Measurements from ENCODE around the gene PROCA1.

Gene PROCA1, protein sequence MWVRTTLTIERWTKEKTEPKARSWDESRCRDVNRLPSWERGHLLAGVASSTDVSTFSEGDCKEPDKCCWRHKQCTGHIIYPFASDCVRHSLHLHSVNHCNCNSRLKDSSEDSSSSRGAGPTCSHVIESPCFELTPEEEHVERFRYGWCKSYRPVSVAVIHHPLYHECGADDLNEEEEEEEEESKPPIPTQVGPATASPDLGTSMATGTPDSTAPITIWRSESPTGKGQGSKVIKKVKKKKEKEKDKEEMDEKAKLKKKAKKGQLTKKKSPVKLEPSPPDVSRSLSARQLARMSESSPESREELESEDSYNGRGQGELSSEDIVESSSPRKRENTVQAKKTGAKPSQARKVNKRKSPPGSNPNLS

DNA sequence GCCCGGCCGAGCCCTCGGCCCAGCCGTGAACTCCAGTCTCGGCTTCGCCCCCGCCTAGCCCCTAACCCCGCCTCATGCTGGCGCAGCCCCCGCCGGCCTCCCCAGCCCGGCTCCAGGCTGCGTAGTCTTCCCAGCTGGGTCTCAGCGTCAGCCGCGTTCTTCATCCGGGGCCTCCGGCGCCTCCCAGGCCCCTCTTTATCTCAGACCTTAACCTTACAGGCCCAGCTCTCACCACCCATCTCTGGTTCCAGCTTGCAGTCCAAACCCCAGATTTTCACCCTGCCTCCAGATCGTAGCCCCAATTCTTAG lies at the start of gene PROCA1:
Gene PROCA1 (minus strand): TSS at position 166 of the 309 bp plus-strand sequence. CDS start 228 bp downstream, outside the sequence.
- DNase-seq (ENCODE audit: low spot score): no peak

DNA sequence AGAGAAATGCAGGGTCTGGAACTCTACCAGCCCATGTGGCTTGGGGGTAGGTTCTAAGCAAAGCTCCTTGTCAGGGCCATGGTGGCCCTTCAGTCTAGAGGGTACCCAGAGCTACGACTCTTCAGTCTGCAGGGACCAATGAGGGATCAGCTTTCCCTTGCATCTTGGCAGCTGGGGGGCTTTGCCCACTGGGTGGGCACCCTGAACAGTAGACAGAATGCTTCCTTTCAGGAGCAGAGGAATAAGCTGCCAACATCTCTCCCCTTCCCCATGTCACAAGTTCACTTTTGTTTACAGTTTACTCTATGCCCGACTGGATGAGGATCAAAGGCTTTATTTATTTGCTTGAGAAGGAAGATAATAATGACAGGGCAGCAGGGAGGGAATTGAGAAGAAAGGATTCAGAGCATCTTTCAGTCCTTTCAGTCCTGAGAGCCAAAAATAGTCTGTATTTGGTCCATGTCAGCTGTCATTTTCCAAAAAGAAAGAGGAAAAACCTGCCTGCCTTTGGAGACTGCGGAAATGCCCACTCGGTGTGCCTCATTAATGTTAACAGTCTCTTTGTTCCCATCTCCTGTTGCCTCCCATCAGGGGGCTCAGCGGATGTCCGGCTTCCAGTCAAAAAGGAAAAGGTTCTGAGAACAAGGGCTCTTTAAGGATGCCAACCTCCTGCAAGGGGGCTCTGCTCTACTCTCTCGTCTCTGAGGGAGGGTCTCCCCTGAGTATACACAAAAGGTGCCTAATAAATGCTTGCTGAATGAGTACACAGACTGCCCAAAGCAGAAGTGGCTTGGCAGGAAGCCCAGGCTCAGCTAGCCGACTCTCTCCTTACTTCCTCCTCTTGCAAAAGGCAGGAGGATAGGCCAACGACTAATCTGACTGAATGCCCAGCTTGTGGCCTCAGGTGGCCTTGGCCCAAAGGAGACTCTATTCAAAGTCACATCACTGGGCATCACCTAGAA lies 49.2 kb upstream of the PROCA1 start:
- no peak for DNase-seq (ENCODE audit: low spot score)

- no peak for DNase-seq (ENCODE audit: low spot score)
Measured at GRCh38 chr17:28759256-28759865, 47.7 kb upstream of the PROCA1 start.

GRCh38 chr17:28758411-28759121 lies 46.9 kb upstream of the PROCA1 start:
- DNase-seq (ENCODE audit: low spot score): no peak

DNA sequence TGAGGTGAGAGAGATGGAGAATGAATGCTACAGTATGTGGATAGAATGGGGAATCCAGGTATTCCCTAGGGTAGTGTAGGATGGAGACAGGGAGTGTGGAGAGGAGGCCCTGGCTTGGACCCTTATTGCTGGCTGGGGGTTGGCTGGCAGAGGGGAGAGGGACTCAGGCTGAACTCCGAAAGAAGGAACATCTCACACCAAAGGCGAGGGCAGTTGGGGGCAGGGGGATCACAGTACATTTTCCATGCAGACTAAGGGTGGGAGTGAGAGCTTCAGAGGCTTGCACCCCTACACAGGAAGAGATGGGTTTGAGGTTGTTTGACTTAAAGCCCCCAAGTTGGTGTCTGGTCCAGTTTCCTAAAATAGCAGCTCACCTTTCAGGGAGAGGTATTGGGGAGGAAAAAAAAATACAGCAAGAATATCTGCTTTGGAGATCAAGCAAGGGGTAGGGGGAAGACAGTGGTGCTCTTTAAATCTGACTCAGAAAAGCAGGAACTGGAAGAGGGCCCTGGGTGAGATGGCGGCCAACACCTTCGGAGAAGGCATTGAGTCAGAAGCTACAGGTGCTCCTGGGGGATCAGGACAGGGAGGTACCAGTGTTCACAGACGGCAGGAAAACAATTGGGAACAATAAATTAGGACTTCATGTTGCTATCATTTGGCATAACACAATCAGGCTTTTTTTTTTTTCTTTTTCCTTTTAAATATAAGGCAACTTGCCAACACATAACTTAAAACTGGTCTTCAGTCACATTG lies 44.5 kb upstream of the PROCA1 start:
- no peak for DNase-seq (ENCODE audit: low spot score)

- DNase-seq (ENCODE audit: low spot score): no peak
Measured at GRCh38 chr17:28755486-28755885, 43.8 kb upstream of the PROCA1 start.

DNA sequence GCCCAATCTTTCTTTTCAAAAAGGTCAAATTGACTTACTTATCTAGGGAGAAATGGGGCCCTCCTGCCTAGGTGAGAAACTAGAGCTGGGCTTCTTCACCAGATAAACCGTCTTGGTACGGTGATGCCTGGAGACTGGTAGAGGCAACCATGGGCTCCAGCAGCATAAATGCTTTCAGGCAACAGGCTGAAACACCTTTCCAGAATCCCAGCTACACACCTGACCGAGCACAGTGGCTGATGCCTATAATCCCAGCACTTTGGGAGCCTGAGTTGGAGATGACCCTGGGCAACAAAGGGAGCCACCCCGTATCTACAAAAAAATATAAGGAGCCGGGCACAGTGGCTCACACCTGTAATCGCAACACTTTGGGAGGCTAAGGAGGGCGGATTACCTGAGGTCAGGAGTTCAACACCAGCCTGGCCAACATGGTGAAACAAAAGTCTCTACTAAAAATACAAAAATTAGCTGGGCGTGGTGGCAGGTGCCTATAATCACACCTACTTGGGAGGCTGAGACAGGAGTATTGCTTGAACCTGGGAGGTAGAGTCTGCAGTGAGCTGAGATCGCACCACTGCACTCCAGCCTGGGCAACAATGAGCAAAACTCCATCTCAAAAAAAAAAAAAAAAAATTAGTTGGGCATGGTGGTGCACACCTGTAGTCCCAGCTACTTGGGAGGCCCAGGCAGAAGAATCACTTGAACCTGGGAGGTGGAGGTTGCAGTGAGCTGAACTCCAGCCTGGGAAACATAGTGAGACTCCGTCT lies 40.1 kb upstream of the PROCA1 start:
- DNase-seq (ENCODE audit: low spot score): no peak

DNA sequence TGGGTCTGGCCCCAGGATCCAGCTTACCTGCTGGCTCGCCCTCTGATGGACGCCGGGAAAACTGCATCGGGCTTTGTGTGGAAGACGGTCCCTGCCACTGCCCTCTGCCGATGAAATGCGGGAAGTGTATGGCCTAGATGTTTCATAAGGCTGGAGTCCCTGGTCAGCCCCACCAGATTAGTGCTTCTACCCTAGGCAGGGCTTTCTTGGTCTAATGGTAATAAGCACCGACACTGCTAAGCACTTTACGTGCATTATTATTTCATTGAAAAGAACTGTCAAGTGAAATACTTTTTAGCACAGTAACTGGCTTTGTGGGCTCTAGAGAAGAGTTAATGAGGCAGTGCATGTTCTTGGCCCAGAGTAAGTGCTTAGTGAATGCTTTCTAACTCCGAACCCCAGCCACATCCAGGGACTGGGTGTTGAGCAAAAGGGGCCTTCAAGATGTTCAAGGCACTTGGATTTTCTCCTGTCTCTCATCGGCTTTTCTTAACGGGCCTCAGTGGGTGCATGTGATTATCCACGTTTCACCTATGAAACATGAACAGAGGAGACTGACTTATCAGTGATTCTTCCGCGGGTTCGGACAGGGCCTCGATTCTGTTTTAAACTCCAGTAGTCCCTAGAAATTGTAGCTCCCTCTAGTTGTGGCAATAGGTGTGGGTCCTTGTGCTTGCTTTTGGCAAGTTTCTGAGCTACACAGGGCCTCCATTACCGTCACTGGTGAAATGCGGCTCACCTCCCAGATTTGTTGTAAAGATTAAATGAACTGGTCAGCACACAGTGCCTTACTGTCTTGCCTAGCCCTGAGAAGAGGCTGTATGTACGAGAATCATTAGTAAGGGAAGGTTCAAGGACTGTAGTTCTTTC lies 38.7 kb upstream of the PROCA1 start:
- DNase-seq (ENCODE audit: low spot score): peak; percentile 93

DNA sequence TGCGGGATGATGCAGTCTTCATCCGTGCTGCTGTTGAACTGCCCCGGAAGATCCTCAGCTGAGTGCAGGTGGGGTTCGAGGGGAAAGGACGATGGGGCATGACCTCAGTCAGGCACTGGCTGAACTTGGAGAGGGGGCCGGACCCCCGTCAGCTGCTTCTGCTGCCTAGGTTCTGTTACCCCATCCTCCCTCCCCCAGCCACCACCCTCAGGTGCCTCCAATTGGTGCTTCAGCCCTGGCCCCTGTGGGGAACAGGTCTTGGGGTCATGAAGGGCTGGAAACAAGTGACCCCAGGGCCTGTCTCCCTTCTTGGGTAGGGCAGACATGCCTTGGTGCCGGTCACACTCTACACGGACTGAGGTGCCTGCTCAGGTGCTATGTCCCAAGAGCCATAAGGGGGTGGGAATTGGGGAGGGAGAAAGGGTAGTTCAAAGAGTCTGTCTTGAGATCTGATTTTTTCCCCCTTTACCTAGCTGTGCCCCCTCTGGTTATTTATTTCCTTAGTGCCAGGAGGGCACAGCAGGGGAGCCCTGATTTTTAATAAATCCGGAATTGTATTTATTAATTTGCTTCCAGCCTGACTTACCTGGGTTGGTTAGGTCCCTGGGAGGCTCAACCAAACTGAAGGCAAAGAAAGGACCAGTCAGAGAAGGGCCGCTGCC lies 38.0 kb upstream of the PROCA1 start:
- DNase-seq (ENCODE audit: low spot score): no peak

- DNase-seq (ENCODE audit: low spot score): no peak
Measured at GRCh38 chr17:28748852-28749515, 37.3 kb upstream of the PROCA1 start.

- no peak for DNase-seq (ENCODE audit: low spot score)
Measured at GRCh38 chr17:28747801-28748750, 36.4 kb upstream of the PROCA1 start.

DNA sequence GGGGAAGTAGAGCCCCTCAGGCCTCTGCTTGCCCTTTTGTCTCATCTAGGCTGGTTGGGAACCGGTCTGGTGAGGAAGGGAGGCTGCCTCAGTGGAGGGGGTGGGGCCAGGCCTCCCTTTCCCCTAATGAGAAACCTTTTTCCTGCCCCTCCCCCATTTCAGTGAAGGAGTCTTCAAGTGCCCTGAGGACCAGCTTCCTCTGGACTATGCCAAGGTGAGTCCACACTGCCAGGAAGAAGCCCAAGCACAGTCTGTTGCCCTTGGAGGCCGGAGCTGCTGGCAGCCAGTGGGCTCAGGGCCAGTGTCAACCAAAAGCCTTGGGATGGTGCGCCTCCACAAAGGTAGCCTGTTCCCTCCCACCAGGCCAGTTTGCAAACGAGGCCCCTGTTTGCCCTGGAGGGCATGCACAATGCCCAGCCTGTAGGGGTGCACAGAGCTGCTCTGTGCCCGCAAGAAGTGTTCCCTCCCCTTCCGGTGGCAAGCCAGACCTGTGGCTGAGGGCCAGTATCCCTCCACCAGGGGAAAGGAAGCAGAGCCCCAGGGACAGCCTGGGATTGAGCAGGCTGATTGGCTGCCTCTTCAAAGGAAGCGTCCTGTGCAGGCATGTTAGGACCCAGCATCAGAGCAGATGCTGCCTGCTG lies 35.5 kb upstream of the PROCA1 start:
- DNase-seq (ENCODE audit: low spot score): no peak

DNA sequence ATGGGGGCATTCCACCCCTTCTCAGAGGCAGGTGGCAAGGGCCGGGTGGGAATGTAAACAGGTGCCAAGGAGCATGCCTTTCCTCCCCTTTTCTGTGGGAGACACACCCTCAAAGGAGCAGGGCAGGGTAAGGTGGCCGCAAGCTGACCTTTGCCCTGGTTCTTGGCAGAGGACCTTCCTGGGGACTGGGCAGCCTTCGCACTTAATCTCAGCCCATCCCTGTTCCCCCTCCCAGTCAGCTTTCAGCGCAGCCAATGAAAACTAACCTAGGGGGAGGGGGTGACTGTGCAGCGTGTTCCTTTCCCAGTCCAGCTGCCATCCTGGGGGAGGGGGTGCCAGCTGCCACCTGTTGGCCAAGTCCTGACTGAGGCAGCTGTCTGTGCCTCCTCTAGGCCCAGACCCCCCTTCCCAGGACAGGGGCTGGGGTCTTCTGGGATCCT lies 34.9 kb upstream of the PROCA1 start:
- DNase-seq (ENCODE audit: low spot score): no peak

GRCh38 chr17:28745786-28746411 lies 34.2 kb upstream of the PROCA1 start:
- no peak for DNase-seq (ENCODE audit: low spot score)

DNA sequence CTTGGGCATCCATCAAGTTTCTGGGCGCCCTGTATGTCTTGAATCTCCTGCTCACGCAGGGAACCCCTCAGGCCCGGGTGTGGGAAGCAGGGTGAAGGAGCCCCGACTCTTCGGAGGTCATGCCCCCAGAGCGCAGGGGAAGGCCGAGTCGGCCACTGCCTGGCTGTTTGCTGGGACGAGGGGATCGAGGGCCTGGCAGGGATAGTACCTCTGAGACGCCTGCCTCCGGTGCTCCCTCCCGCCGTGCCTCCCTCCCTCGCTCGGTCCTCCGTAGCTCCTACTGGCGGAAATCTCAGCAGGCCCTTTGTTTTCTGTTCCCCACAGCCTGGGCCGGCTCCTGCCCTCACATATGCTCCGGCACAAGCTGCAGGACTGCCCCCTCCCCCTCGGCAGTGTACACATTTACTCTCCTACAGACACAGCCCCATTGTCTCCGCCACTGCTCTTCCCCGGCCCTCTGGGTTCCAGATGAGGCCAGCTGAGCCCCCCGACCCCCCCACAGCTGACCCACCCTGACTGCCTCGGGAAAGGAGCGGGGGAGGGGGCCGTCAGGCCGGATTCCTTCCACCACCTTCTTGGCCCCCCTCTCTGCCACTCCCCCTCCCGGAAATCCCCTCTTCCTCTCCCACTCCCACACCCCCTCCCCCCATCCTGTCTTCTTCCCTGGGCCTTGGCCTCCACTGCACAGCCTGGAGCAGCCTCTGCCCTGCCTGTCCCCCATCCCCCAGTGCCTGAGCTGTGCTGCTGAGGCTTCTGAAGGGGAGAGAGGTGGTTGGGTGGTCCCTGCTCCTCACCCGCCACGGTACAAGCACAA lies 33.5 kb upstream of the PROCA1 start:
- DNase-seq (ENCODE audit: low spot score): no peak
